Endometrial microvascular endothelial cells (primary cell): ENCODE results near the gene LRRC41. TPM values are rescaled to one million over a fixed set of nuclear protein-coding genes. Genes with fewer than 3 reads are reported as not detected.
"Not testable (repeated sequence)": the region's sequence is repeated elsewhere in the genome, so short reads cannot be mapped to it uniquely, and the experiment has no call there.

ENCODE experiments used
- in situ Hi-C: cut with HindIII; loops from 2 replicates; pipeline ENCODE4 v1.10.0; 2017; ENCODE audit warnings: low sequenced_read_pairs, low pct_unique_long_range_greater_than_20kb; ENCODE audit errors: inconsistent ontology term
- total RNA-seq: library from RNA; depleted of rRNA; stranded (reverse); fragments of >200 nt; gene quantifications from one replicate; pipeline ENCODE4 v1.2.3, GENCODE V29; 2015; ENCODE audit errors: inconsistent ontology term

LRRC41 gene
- total RNA-seq, 1 donor from 2014 or later = 106 TPM

DNA sequence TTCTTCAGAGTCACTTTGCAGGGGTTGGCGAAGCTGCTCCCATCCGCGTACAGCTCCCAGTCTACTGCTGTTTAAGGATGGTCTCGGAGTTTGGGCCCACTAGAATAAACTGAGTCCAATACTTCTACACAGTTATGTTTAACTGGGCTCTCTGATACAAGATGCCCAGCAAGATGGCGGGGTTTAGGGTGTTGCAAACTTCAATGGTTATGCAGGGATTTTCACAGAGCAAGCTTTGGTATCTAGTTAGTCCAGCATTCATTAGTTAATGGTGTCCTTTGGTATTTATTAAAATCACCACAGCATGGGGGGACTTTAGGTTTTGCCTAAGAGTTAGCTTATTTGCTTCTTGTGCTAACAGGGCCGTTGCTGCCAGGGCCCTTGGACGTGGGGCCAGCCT, 24.8 kb upstream of the LRRC41 start:
- in situ Hi-C loops = not testable (repeated sequence)

DNA sequence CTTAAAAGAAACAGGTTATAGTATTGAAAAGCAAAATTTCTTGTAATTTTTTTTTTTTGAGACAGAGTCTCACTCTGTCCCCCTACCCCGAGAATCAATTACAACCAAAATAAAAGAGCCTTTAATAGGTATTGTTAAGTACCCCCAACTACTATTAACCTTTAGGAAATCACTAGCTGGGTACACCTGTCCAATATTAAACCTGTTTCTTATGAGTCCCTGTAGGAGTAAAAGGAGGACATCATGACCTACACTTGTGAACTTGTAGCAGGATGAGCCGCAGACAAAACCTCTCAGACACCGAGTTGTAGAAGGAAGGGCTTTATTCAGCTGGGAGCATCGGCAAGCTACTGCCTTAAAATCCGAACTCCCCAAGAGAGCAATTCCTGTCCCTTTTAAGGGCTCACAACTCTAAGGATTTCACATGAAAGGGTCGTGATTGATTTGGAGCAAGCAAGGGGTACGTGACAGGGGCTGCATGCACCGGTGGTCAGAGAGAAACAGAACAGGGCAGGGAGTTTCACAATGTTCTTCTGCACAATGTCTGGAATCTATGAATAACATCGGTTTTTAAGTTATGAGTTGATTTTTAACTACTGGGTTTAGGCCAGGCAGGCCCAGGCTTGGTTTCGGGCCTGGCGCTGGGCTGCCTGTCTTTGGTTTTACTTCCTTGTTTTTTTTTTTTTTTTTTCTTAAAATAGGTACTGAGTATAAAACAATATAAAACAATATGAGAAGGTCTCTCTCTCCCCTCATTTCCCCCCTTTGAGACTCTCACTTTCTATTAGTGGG, 22.1 kb upstream of the LRRC41 start:
- in situ Hi-C loops = not testable (repeated sequence)

DNA sequence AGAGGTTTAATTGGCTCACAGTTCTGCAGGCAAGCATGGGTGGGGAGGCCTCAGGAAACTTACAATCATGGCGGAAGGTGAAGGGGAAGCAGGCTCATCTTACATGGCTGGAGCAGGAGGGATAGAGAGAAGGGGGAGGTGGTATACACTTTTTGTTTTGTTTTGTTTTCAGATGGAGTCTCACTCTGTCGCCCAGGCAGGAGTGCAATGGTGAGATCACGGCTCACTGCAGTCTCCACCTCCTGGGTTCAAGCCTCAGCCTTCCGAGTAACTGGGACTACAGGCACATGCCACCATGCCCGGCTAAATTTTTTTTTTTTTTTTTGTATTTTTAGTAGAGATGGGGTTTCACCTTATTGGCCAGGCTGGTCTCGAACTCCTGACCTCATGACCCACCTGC, 18.8 kb upstream of the LRRC41 start:
- in situ Hi-C loops = not testable (repeated sequence)

DNA sequence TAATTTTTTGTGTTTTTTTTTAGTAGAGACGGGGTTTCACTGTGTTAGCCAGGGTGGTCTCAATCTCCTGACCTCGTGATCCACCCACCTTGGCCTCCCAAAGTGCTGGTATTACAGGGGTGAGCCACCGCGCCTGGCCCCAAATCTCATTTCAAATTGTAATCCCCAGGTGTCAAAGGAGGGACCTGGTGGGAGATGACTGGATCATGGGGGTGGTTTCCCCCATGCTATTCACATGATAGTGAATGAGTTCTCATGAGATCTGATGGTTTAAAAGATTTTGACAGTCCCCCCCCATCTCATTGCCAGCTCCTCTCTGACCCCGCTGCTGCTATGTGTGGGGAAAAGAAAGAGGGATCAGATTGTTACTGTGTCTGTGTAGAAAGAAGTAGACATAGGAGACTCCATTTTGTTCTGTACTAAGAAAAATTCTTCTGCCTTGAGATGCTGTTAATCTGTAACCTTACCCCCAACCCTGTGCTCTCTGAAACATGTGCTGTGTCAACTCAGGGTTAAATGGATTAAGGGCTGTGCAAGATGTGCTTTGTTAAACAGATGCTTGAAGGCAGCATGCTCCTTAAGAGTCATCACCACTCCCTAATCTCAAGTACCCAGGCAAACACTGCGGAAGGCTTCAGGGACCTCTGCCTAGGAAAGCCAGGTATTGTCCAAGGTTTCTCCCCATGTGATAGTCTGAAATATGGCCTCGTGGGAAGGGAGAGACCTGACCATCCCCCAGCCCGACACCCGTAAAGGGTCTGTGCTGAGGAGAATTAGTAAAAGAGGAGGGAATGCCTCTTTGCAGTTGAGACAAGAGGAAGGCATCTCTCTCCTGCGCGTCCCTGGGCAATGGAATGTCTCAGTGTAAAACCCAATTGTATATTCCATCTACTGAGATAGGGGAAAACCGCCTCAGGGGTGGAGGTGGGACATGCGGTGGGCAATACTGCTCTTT, 16.8 kb upstream of the LRRC41 start:
- in situ Hi-C loops = not testable (repeated sequence)

DNA sequence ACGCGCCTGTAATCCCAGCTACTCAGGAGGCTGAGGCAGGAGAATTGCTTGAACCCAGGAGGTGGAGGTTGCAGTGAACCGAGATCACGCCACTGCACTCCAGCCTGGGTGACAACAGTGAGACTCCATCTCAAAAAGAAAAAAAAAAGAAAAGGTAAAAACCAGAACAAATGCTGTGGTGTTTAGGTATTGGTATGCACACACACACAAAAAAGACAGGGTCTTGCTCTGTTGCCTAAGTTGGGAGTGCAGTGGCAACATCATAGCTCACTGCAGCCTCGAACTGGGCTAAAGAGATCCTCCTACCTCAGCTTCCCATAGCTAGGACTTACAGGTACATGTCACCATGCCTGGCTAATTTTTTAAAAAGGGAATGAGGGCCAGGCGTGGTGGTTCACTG, 15.9 kb upstream of the LRRC41 start:
- in situ Hi-C loops = not testable (repeated sequence)

DNA sequence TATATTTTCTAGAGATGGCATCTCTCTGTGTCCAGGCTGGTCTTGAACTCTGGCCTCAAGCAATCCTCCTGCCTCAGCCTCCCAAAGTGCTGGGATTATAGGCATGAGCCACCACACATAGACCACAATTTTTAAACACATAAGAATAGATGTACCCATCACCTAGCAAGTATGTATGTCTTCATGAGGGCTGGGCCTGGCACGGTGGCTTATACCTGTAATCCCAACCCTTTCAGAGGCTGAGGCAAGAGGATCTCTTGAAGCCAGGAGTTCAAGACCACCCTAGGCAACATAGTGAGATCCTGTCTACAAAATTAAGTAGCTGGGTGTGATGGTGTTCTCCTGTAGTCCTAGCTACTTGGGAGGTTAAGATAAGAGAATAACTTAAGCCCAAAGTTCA, 13.9 kb upstream of the LRRC41 start:
- in situ Hi-C loops = no loop called here

DNA sequence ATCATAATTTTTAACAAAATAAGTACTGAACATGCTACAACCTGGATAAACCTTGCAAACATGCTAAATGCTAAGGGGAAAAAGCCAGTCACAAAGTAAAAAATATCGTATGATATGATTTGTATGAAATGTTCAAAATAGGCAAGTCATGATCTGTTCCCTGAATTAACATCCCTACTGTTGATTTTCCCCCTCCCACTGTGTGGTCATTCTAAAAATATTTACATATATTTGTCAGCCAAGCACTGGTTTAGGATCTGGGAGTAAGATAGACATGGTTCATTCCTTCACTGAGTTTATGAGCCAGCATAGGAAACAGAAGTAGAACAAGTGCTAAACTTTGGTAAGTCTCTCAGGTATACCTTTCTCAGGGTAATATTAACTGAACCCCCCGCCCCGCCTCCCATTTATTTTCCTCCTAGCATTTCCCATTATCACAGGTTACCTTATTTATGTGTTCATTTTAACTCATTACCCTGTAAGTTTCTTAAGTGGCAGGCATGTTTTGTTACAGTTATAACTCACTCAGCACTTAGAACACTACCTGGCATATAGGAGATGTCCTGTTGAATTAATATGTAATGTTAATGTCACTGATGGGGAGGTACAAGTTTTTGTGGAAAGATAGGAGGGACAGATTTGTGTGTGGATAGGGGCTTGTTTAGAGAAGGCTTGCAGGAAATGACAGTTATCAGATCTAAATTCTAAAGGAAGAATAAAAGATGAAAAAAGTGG, 12.4 kb upstream of the LRRC41 start:
- in situ Hi-C loops = no loop called here

DNA sequence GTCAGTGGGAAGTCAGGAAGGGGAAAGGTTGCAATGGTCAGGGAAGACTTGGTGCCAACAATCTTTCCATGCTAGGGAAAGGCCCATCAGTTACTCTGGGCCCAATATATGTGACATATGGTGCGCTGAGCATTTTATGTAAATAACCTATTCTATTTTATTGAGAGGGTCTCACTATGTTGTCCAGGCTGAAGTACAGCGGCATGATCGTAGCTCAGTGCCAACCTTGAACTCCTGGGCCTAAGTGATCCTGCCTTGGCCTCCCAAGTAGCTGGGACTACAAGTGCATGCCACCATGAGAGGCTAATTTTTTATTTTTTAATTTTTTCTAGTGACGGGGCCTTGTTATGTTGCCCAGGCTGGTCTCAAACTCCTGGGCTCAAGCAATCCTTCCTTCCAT, 6.9 kb upstream of the LRRC41 start:
- in situ Hi-C loops = no loop called here

DNA sequence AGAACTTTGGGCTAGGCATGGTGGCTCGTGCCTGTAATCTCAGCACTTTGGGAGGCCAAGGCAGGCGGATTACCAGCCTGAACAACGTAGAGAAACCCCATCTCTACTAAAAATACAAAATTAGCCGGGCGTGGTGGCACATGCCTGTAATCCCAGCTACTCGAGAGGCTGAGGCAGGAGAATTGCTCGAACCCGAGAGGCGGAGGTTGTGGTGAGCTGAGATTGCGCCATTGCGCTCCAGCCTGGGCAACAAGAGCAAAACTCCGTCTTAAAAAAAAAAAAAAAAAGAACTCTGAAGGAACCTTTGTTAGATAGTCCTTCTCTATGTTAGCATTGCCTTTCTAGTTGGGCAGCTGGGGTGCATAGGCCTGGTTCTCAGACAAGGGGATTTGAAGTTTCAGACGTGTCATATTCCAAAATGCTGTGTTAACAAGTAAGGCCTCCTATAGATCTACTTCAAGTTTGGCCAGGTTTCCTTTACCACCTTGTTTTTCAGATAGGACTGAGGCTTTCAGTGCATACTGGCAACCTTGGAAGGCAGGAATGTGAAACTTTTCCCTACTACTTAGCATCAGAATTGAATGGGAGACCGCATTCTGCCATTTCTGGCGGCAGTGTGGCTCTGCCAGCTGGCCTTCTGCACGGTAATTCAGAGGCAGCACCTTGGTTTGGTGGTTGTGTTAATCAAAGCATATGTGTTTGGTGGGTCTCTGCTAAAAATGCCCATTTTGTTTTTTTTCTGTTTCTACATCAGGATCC, 6.2 kb upstream of the LRRC41 start:
- in situ Hi-C loops = no loop called here

DNA sequence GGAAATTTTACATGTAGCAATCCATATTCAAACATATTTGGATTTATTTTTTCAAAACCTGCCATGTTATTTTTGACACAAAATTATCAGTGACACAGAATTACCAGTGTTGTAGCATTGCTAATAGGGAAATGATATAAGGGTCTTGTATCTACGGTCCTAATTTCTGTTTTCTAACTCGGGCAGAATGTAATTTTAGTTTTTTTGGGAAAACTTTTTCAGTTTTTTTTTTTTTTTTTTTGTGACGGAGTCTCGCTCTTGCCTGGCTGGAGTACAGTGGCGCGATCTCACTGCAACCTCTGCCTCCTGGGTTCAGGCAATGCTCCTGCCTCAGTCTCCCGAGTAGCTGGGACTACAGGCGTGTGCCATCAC, 2.7 kb upstream of the LRRC41 start:
- in situ Hi-C loops = no loop called here

DNA sequence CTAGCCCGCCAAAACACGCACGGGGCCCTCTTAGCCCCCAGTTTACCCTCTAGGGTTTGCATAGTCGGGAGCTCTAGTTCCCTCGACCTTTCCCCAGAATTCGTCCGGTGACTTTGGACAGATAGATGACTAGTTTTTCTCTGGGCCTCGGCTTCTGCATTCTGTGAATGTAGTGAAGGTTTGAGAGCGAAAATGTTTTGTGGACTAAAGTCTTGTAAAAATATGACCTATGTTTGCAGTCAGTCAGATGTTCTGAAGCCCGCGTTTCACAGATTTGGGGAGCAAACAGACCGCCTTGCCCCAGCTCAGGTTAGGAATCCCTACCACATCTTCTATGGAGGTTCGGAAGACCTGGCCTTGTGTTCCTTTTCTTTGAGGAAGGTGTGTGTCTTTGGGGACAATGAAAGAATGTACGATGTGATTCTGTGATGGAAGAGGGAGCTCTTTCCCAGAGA, 483 bp upstream of the LRRC41 start:
- in situ Hi-C loops = no loop called here

DNA sequence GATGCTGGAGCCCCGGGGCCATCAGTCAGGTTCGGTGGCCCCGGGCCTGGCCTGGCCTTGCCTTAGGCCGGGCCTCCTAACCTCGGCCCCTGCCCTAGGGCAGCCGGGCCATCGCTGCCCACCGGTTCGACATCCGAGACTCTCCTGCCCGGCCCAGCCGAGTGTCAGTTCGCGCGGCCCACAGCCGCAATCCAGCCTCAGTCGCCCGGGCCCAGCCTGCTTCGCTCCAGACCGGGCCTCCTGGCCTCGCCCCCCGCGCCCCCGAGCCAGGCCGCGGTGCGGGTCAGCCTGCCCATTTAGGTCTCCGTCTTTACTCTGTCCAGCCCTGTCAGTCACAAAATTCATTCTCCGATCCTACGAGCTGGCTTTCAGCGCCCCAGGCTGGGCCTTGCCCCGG, 777 bp downstream of the LRRC41 start:
- in situ Hi-C loops = no loop called here

DNA sequence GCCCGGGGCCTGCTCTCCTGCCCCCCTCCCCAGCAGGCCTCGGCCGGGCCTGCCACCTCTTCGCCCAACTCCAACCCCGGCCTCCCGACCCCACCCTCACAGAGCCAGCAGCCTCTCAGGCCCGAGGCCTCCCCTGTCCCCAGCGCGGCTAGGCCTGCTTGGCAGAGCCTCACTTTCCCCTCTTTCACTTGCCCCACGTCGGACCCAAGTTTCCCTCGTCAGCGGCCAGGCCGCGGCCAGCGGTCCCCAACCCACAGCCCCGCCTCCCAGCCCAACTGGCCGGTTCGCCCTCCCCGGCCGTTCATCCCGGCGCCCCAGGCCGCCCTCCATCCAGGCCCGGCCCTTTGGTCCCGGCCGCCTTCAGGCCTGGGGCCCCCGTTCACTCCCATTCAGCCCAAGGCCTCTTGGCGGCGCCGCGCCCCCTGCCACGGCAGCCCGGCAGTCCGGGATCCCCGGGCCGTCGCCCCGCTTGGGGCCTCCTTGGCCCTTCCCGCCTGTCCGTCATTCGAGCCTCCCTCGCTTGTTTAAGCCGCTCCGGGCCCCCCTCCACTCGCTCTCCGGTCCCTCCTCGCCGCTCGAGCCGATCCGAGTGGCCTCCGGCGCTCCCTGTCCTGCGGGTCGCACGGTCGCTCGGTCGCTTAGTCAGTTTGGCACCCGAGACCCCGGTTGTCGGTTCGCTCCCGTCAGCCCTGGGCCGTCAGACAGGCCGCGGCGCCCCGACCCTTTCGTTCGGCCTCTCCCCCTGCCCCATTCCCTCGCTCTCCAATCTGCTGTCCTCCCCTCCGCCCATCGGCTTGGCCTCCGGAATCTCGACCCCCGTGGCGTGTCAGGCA, 1.4 kb downstream of the LRRC41 start:
- in situ Hi-C loops = no loop called here

DNA sequence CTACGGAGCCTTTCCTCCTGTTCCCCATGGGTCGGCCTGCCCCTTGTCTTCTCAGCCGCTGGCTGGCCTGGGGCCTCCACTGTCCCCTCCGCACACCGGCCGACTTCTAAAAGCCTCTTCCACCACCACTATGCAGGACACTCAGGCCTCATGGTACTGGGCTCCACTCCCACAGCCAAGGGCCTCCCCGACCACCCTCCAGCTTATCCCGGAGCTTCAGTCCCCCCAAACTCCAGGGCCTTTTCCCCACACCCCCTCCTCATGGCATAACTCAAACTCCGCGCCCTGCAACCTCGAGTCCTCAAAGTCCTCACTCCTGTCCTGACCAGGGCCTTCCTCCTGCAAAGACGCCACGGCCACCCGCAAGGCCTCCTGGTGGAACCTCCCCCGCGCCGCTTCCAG, 2.0 kb downstream of the LRRC41 start:
- in situ Hi-C loops = no loop called here

DNA sequence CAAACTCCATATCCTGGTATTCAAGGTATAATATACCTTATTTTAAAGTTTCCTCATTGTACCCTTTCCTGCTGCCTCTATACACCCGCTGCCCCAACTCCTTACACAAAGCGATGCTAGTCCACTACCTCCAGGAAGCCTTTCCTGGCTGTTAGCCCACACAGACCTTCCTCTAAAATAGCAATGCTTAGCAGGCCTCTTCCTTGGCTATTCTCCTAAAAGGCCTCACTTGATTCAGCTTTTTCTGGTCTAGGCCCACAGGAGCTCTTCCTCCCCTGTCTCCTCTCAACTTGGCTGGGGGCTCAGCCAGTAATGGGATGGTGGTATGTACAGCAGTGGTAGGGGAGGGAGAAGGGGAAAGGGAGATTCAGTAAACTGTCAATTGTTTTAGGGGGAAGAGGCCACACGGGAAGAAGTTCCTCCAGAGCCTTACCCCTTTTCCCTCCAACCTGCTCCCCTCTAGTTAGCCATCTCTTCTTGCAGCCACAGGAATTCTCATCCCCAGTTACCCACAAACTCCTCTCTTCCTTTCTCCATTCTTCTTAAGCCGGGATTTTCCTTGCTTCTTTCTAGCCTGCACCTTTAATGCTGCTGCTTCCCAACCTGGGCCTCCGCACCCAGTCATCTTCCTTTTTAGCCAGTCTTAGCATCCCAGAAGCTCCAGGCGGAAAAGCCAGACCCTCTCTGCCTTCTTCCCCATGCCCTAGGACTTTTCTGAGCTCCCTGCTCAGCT, 2.6 kb downstream of the LRRC41 start:
- in situ Hi-C loops = no loop called here

DNA sequence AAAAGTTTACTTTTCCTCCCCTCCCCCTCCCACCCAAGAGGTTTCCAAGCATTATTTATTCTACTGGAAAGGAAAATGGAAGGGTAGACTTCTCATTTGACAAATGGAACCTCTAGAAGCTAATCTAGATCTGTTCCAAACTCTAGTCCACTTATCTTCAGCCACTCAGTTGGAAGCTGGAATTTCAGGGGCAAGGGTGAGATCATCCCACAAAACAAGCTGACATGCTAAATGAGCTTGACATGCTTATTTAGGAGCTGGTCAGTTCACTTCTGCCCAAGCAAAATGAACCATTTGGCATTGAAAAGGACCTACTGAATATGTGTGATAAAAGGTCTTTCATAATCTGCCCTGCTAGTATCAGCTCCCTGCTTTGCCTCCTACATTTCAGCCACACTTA, 5.0 kb downstream of the LRRC41 start:
- in situ Hi-C loops = no loop called here

DNA sequence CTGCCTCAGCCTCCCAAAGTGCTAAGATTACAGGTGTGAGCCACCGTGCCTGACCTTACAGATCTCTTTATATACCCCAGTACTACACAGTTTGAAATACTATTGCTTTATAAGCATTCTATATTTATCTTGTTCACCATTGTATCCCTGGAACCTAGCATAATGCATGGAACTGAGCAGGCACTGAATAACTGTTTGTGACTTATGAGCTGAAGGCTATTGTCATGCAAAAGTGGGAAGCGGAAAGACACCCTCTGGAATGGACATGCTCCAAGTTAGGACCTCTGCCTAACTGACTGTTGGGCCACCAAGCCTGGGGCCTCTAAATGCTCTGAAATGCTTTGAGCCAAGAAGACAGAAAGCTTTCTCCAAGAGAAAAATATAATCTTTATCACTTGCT, 8.1 kb downstream of the LRRC41 start:
- in situ Hi-C loops = no loop called here
